ENCODE measurements around the gene FBXO45.

GRCh38 chr3:196559826-196560225 lies 8.6 kb upstream of the FBXO45 start:
- TF ChIP-seq CTCF (IDR thresholded peaks at IDR 0.05) (no peak), POLR2A (IDR thresholded peaks at IDR 0.05) (no peak)
